ENCODE results near the gene MAP1LC3B. TPM values are rescaled to one million over a fixed set of nuclear protein-coding genes. Genes with fewer than 3 reads are reported as not detected.

The MAP1LC3B gene
- total RNA-seq, 4 donors from 2014 or later: 38.0 to 50.6 (median 40.7) TPM

DNA sequence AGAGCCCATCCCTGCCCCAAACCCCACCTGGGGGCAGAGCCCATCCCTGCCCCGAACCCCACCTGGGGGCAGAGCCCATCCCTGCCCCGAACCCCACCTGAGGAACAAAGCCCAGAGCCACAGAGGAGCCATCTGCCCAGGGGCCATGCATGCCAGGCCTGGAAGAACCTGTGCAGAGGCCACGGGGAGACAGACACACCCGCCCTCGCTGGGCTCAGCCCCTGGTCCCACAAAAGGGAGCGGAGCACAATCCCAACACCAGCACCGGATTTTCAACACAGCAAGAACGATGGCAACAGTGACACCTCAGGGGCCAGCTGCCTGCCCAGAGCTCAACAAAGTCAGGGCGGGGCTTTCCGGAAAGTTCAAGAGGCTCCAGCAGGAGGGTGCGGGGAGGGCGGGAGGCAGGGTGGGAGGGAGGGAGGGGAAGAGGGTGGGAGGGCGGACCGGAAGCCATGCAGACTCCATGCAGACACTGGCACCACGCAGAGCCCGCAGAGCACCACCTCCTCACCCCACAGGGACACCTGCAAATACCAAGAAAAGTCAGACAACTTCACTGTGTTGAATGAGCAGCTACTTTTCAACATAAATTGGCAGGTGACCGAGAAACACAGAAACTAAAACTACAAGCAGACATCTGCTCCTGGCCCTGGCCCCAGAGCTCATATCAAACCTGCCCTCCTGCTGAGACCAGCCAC lies 47.1 kb upstream of the MAP1LC3B start:
- no peaks in the 10 kb centered on the region for H3K27me3 ChIP-seq
- H3K36me3 ChIP-seq: peaks cover 0 to 72% (median 0%) of the 10 kb centered on the region in 3 donors
- H3K4me1 ChIP-seq: peaks cover 0 to 16% (median 0%) of the 10 kb centered on the region in 4 donors
- H3K9me3 ChIP-seq: no peaks in the 10 kb centered on the region
- DNase-seq: peak; percentile 39 to 78 (median 60)
- peak overlapping the region; percentile 27 to 60 (median 54) for H3K27ac ChIP-seq
- H3K4me3 ChIP-seq: no peak overlapping the region
- TF ChIP-seq POLR2A (IDR thresholded peaks at IDR 0.05): no peak
- TF ChIP-seq, protein P1, sequence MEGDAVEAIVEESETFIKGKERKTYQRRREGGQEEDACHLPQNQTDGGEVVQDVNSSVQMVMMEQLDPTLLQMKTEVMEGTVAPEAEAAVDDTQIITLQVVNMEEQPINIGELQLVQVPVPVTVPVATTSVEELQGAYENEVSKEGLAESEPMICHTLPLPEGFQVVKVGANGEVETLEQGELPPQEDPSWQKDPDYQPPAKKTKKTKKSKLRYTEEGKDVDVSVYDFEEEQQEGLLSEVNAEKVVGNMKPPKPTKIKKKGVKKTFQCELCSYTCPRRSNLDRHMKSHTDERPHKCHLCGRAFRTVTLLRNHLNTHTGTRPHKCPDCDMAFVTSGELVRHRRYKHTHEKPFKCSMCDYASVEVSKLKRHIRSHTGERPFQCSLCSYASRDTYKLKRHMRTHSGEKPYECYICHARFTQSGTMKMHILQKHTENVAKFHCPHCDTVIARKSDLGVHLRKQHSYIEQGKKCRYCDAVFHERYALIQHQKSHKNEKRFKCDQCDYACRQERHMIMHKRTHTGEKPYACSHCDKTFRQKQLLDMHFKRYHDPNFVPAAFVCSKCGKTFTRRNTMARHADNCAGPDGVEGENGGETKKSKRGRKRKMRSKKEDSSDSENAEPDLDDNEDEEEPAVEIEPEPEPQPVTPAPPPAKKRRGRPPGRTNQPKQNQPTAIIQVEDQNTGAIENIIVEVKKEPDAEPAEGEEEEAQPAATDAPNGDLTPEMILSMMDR (IDR thresholded peaks at IDR 0.05): no peak

DNA sequence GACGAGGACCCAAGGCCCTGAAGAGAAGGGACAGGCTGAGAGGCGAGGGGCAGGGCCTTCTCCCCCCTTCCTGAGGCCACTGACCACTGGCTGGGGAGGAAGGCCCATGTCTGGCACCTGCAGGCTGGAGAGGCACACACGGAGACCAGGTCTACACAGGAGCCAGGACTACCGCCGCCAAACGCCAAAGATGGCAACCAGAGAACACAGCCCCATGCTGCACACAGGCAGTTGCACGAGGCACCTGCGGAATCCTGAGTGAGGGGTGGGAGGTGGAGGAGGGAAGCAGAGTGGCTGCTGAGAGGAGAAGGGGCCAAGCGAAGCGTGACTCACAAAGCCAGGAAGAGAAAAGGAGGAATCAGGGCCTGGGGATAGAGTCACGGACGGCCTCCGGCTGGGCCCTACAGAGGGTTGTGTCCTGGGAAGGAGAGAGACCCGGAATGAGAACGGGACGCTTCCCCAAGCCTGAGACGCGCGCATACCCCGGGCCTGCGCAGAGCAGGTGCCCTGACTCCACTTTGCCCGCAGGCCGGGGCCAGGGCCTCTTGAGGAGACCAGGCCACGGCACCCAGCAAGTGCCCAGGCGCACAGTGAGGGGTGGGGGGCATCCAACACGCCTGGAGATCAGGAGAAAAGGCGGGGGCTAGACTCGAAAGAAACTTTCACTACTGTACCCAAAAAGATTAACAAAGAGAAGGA lies 46.3 kb upstream of the MAP1LC3B start:
- H3K27me3 ChIP-seq: no peaks in the 10 kb centered on the region
- DNase-seq: no peak
- TF ChIP-seq, protein P1 (IDR thresholded peaks at IDR 0.05): no peak
- no peak for TF ChIP-seq POLR2A (IDR thresholded peaks at IDR 0.05)
- peaks cover 0 to 16% (median 0%) of the 10 kb centered on the region in 4 donors for H3K4me1 ChIP-seq
- H3K27ac ChIP-seq: peak overlapping the region in 3 of 4 donors; percentile 5 to 55 (median 52)
- no peak overlapping the region for H3K4me3 ChIP-seq
- peaks cover 0 to 64% (median 0%) of the 10 kb centered on the region in 3 donors for H3K36me3 ChIP-seq
- H3K9me3 ChIP-seq: no peaks in the 10 kb centered on the region

DNA sequence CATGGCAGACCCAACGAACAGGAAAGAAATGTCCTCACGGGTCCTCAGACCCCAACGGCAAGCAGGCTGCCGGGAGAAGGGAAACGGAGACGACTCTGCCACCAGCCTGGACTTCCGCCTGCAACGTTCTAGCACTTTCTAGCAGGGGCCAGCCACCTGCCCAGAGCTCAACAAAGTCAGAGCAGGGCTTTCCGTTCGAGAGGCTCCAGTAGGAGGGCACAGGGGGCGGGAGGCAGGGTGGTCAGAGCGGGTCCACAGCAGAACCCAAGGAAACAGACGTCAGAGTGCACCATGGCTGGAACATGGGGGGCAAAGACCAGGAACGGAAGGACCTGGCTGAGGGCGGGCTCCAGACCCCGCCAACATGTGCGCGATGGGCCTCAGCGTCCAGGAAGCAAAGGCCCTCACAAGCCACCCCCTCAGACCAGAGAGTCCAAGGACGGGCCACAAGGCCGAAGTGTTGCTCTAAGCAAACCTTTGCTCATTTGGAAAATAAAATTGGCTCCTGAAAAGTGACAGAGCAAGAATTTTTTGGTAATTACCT lies 45.5 kb upstream of the MAP1LC3B start:
- Histone ChIP-seq H3K27me3 (no peaks in the 10 kb centered on the region), H3K36me3 (peaks cover 0 to 58% (median 0%) of the 10 kb centered on the region in 3 donors), H3K4me3 (no peak overlapping the region), H3K27ac (no peak overlapping the region), H3K9me3 (no peaks in the 10 kb centered on the region), H3K4me1 (peaks cover 0 to 21% (median 0%) of the 10 kb centered on the region in 4 donors)
- TF ChIP-seq, protein P1 (IDR thresholded peaks at IDR 0.05): no peak
- no peak for TF ChIP-seq POLR2A (IDR thresholded peaks at IDR 0.05)
- no peak for DNase-seq

DNA sequence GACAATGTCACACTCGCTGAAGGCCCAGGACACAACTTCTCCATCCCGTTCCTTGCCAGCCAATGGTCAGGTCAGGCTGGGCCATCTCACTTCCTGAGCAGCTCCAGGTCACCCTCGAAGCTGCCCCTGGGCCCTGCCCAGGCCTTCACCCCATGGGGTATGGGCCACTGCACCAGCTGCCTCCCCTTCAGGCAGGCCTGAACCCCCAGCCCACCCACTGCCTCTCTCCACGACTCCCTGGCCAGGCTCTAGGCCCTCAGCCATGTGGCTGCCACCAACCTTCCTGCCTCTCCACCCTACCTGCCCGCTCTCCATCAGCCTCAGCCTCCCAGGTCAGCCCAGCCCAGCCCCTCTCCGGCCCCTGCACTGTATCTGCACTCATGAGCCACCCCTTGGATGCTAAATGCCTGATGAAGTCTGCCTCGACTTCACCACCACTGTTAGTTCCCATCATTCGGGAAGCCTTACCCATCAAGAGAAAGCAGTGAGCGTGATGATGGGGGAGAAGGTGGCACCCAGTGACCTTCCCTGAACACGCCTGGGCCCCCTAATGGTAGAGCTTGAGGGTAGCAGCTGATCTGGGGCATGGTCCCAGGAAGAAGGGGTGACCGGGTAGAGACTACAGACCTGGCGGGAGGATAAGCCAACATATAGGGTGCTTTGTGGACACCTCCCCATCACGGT lies 44.1 kb upstream of the MAP1LC3B start:
- TF ChIP-seq, protein P1 (IDR thresholded peaks at IDR 0.05): no peak
- no peak for TF ChIP-seq POLR2A (IDR thresholded peaks at IDR 0.05)
- Histone ChIP-seq H3K27me3 (no peaks in the 10 kb centered on the region), H3K9me3 (no peaks in the 10 kb centered on the region), H3K36me3 (peaks cover 0 to 55% (median 0%) of the 10 kb centered on the region in 3 donors), H3K4me1 (peaks cover 0 to 21% (median 0%) of the 10 kb centered on the region in 4 donors), H3K27ac (no peak overlapping the region), H3K4me3 (no peak overlapping the region)
- no peak for DNase-seq

DNA sequence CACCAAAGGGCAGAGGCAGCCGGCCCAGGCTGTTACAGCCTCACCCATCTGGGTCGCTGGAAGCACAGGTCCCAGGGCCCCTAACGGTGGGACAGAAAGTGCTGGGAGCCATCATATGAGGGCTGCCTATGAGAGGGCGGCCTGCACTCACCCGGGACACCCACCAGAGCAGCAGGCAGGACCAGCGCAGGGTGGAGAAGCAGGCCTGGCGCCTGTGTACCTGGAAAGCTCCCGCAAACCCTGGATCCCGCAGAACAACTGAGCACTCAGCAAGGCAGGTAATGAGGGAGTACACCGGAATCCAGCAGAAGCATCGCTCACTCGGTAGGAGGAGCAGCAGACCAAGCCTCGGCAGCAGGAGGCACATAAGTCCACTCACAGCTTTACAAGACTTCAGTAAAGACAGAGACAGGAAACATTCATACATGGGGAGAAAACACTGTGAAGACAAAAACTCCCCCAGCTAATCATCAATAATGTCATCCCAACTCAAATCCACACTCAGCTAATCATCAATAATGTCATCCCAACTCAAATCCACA lies 43.4 kb upstream of the MAP1LC3B start:
- TF ChIP-seq, protein P1 (IDR thresholded peaks at IDR 0.05): no peak
- TF ChIP-seq POLR2A (IDR thresholded peaks at IDR 0.05): no peak

More for the DNA sequence above, 43.4 kb upstream of the MAP1LC3B start:
- H3K27me3 ChIP-seq: no peaks in the 10 kb centered on the region
- H3K4me3 ChIP-seq: no peak overlapping the region
- peaks cover 0 to 55% (median 0%) of the 10 kb centered on the region in 3 donors for H3K36me3 ChIP-seq
- DNase-seq: no peak
- peaks cover 0 to 21% (median 0%) of the 10 kb centered on the region in 4 donors for H3K4me1 ChIP-seq
- no peaks in the 10 kb centered on the region for H3K9me3 ChIP-seq
- no peak overlapping the region for H3K27ac ChIP-seq

Data from Peyer's patch (tissue), 4 donors.